Activated CD8-positive, alpha-beta memory T cell treated with anti-CD3 and anti-CD28 coated beads, Interleukin-2, amount 50 U/mL, for 24 hours (primary cell): ENCODE data around the gene CEACAM1.
"Not testable (repeated sequence)": the region's sequence is repeated elsewhere in the genome, so short reads cannot be mapped to it uniquely, and the experiment has no call there.

Experiments
- DNase-seq: peaks from one replicate; pipeline ENCODE4 v3.0.0-alpha.2; 2020; ENCODE audit errors: extremely low read depth

Gene CEACAM1

DNA sequence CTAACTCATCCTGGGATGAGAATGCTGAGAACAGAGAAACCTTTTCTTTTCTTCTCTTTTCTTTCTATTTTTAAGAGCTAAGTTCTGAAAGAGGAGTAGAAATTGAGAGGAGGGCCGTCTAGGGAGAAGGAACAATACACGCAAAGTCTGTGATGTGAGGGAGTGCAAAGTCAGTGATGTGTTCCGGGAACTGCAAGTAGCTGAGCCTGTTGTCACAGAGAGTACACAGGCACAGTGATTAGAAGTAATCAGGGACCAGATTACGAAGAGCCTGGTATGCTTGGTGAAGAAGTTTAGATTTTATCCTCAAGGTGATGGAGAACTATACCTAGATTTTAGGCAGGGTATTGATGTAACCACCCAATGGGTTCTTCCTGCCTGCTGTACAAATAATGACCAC is 53.5 kb downstream of the CEACAM1 start:
- DNase-seq, result no peak

DNA sequence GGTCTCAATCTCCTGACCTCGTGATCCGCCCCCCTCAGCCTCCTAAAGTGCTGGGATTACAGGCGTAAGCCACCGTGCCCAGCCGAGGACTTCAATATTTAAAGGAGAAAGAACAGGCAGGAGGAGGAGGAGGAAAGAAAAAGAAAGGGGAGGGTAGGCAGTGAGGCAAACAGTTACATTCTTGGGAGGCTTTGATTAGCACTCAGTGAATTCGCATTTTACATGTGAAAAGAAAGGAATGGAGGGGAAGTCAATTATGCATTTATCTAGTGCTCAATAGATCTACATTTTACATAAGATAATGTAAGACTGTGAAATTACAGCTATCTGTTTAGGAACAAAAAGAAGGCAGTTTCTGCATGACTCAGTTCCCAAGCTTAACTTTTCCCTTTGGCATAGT is 54.6 kb downstream of the CEACAM1 start:
- DNase-seq, result no peak

DNA sequence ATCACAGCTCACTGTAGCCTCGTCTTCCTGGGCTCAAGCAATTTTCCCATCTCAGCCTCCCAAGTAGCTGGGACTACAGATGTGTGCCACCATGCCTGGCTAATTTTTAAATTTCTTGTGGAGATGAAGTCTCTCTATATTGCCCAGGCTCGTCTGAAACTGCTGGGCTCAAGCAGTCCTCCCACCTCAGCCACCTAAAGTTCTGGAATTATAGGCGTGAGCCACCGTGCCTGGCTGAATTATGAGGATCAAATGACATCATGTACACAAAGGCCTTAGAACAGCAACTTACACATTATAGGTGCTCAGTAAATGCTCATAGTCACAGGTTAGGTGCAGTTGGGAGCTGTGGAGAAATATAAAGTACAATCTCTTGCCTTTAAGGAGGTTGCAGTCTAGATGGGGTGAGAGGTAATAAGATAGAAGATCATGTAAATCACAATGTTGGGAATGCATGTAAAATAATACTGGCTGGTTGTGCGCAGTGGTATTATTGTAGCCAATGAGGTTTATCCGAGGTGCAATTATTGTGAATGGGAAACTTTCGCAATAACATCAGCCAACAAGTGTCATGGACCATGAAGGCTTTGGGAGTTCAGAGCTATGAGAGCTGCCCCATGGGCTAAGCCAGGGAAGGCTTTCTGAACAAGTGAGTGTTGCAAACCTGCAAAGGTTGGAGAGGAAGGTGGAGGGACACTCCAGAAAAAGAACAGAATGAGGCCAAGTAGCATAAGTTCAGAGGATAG is 55.7 kb downstream of the CEACAM1 start:
- no peak for DNase-seq

DNA sequence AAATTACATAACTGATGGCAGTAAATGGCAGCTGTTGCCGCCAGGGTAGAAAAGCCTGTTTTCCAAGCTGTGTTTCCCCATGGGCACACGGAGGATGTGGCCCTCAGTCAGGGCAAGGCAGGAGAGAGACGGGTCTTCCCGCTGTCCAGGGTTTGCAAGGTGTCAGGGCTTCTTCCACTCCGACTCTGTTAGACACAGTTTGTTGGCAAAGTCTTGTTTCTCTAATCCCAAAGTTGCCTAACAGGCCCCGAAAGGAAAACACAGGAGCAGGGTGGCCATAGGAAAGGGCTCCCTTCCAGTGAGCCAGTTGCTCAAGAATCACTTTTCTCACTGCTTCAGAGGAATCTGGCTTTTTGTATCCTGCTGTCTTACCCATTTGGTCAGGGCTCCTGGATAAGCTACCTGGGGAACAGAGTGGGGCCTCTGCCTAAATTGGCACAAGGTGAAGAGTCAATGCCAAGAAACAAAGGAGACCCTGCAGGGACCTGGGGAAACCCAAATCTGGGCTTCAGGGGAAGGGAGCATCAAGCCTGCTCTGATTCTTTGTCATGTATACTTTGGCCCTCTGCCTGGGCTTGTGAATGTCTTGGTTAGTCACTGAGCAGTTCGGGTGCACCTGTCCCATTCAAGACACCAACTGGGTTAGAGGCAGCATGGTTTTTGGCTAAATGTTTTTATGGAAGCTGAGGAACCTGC is 56.6 kb downstream of the CEACAM1 start:
- DNase-seq, result no peak

DNA sequence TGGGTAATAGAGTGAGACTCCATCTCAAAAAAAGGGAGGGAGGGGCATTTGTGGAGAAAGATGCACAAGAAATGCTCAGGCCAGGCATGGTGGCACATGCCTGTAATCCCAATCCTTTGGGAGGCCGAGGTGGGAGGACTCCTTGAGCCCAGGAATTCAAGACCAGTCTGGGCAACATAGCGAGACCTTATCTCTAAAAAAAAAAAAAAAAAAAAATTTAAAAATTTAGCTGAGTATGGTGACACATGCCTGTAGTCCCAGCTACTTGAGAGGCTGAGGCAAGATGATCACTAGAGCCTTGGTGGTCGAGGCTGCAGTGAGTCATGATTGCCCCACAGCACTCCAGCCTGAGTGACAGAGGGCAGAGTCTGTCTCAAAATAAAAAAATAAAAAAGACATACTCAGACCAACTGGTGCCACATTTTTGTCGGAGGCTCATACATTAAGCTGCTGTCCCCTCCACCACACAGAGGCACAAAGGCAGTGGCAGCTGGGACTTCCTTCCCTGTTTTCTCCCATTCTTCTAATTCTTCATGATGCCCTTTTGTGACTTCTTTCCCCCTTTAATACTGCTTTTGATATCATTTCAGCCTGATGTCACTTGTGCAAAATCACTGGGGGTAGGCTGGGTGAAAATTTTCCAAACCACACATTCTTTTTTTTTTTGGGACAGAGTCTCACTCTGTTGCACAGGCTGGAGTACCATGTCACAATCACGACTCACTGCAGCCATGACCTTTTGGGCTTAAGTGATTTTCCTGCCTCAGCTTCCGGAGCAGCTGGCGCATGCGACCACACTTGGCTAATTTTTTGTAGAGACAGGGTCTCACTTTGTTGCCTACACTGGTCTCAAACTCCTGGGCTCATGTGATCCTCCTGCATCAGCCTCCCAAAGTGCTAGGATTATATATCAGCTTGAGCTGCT is 58.7 kb downstream of the CEACAM1 start:
- DNase-seq, result no peak

DNA sequence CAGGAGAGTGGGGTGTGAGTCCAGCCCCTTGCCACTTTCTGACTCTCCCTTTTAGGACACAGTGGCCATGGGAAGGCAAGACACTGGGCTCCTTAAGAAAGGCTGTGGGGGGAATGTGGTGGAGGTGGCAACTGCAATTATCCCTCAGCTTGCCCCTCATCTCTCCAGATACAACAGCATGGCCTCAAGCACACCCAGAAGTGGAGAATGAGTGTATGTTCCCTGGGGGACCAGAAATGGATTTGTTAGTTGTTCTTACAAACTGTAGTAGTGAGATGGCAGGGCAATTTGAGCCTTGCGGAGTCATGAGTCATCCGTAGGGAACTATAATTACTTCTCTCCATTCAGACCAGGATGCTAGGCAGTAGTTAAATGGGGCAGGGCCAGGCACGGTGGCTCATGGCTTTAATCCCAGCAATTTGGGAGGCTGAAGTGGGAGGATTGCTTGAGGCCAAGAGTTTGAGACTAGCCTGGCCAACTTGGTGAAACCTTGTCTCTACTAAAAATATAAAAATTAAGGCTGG is 59.9 kb downstream of the CEACAM1 start:
- no peak for DNase-seq

DNA sequence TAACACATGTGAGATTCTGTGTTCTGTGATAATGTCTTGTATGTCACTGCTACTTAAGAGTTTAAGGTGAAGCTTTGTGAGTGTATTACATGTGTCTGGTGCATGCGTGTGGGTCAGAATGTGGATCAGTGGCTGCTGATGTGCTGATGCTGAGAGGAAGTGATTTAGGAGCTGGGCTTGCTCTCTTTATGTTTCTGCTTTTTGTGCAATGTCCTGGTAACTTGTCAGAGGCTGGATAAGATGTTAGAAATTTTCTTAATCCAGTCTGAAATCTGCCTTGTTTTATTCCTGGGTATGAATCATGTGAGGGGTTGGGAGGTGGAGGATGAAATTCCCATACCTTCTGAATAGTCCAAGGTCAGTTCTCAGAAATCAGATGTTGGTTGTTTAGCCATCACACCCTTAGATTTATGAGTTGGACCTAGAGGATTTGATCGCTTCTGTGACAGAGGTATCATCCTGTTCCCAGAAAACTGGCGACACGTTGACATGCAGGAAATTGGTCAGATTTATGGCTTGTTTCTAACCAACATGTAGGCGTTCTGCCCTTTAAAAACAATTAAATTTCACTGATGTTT is 61.0 kb downstream of the CEACAM1 start:
- DNase-seq, result no peak

GRCh38 chr19:42466521-42467182 is 61.6 kb downstream of the CEACAM1 start:
- no peak for DNase-seq

- DNase-seq, result no peak
Observed at GRCh38 chr19:42465827-42466280, 62.4 kb downstream of the CEACAM1 start.

- DNase-seq, result no peak
Observed at GRCh38 chr19:42461700-42462324, 66.5 kb downstream of the CEACAM1 start.

DNA sequence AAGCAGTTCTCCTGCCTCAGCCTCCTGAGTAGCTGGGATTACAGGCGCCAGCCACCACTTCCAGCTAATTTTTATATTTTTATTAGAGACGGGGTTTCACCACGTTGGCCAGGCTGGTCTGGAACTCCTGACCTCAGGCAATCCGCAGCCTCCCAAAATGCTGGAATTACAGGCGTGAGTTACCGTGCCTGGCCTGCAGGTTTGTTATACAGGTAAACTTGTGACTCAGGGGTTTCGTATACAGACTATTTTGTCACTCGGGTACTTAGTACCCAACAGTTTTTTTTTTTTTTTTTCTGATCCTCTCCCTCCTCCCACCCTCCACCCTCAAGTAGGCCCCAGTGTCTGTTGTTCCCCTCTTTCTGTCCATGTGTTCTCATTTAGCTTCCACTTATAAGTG is 67.0 kb downstream of the CEACAM1 start:
- DNase-seq, result not testable (repeated sequence)

DNA sequence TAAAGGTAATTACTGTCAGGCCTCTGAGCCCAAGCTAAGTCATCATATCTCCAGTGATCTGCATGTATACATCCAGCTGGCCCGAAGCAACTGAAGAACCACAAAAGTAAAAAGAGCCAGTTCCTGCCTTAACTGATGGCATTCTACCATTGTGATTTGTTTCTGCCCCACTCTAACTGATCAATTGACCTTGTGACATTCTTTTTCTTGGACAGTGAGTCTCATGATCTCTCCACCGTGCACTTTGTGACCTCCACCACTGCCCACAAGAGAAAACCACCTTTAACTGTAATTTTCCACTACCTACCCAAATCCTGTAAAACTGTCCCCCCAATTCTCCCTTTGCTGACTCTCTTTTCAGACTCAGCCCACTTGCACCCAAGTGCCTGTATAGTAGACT is 68.4 kb downstream of the CEACAM1 start:
- no peak for DNase-seq
